Vagina (tissue), 2 donors: ENCODE measurements around the gene PSMD1.

Source experiments
- CTCF ChIP-seq, 3 experiments: fragments of 450-650 bp in 2 of 3; fragments of 200-600 bp in 1 of 3; sonication (generic) in 1 of 3; IDR thresholded peaks; one replicate each; pipeline ENCODE4 v1.5.1; 2017 to 2019; ENCODE audit warnings: antibody characterized with exemption in 3 of 3, mild to moderate bottlenecking in 2 of 3, moderate library complexity in 2 of 3
- POLR2A ChIP-seq, 2 donors: fragments of 450-650 bp; IDR thresholded peaks; one replicate each; pipeline ENCODE4 v1.6.1; 2017; ENCODE audit warnings: antibody characterized with exemption in 2 of 2, mild to moderate bottlenecking in 2 of 2, moderate library complexity in 2 of 2
- POLR2AphosphoS5 ChIP-seq, 2 donors: sonication (generic); formaldehyde crosslinking; IDR thresholded peaks; one replicate each; pipeline ENCODE4 v1.9.0; 2017; ENCODE audit warnings: antibody characterized with exemption in 2 of 2, mild to moderate bottlenecking in 2 of 2, low read depth in 1 of 2; ENCODE audit not compliant: insufficient read depth in 1 of 2

- TF ChIP-seq CTCF (IDR thresholded peaks at IDR 0.05) (no peak), POLR2AphosphoS5 (IDR thresholded peaks at IDR 0.05; ENCODE audit: insufficient read depth in 1 of 2, low read depth in 1 of 2) (no peak), POLR2A (IDR thresholded peaks at IDR 0.05) (no peak)
These were observed 43.3 kb downstream of the PSMD1 start for GRCh38 chr2:231099918-231100317.
